ENCODE data around the gene L3MBTL4.
"Not testable (repeated sequence)": the region's sequence is repeated elsewhere in the genome, so short reads cannot be mapped to it uniquely, and the experiment has no call there.

L3MBTL4 gene

GRCh38 chr18:6079406-6079805 lies 335.3 kb downstream of the L3MBTL4 start:
- no peaks in the 10 kb centered on the region for H3K27me3 ChIP-seq
- no peaks in the 10 kb centered on the region for H3K4me1 ChIP-seq
- DNase-seq = no peak
- TF ChIP-seq CTCF (IDR thresholded peaks at IDR 0.05; ENCODE audit: low read depth, low read length) = no peak
- H3K36me3 ChIP-seq = no peaks in the 10 kb centered on the region
- H3K4me3 ChIP-seq (ENCODE audit: low read depth, low read length) = no peak overlapping the region
- no peaks in the 10 kb centered on the region for H3K9me3 ChIP-seq

DNA sequence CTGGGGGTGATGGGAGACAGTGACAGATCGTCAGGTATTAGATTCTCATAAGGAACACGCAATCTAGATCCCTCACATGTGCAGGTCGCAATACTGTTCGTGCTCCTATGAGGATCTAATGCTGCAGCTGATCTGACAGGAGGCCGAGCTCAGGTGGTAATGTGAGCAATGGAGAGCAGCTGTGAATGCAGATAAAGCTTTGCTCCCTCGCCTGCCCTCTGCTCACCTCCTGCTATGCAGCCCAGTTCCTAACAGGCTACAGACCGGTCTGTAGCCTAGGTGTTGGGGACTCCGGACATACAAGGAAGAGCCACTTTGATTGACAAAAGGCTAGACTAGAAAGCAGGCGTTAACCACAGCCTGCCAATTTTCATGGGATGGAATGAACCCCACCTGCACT lies 335.8 kb downstream of the L3MBTL4 start:
- Histone ChIP-seq H3K9me3 (no peaks in the 10 kb centered on the region), H3K4me3 (ENCODE audit: low read depth, low read length) (no peak overlapping the region), H3K4me1 (no peaks in the 10 kb centered on the region), H3K27me3 (no peaks in the 10 kb centered on the region), H3K36me3 (no peaks in the 10 kb centered on the region)
- TF ChIP-seq CTCF (IDR thresholded peaks at IDR 0.05; ENCODE audit: low read depth, low read length) = no peak
- DNase-seq = no peak

DNA sequence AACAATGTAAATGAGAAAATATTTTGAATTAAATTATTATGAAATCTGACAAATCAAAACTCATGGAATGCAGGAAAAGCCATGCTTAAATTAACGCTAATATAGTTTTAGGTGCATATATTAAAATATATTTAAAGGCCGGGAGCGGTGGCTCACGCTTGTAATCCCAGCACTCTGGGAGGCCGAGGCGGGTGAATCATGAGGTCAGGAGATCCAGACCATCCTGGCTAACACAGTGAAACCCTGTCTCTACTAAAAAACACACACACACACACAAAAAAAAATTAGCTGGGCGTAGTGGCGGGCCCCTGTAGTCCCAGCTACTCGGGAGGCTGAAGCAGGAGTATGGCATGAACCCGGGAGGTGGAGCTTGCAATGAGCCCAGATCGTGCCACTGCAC lies 342.3 kb downstream of the L3MBTL4 start:
- H3K36me3 ChIP-seq; H3K4me3 ChIP-seq (ENCODE audit: low read depth, low read length); DNase-seq: not testable (repeated sequence)

DNA sequence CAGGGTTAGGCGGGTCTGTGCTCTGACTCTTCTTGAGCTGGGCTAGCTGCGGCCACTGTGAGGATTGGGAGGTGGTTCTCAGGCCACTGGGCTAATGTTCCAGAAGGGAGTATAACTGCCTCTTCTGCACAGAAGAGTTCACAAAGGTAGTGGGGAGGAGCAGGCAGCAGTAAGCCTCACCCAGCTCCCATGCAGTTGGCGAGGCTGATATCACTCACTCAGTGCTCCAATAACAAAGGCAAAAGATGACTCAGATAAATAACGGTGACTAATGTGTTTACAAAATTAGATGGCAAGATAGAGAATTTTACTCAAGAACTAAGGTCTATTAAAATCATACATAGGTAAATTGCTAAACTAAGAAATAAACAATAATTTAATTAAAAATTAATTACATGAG lies 345.2 kb downstream of the L3MBTL4 start:
- Histone ChIP-seq H3K9me3 (no peaks in the 10 kb centered on the region), H3K36me3 (no peaks in the 10 kb centered on the region), H3K4me3 (ENCODE audit: low read depth, low read length) (no peak overlapping the region), H3K27me3 (no peaks in the 10 kb centered on the region), H3K4me1 (no peaks in the 10 kb centered on the region)
- DNase-seq = no peak
- no peak for TF ChIP-seq CTCF (IDR thresholded peaks at IDR 0.05; ENCODE audit: low read depth, low read length)

More for the DNA sequence above, 342.3 kb downstream of the L3MBTL4 start:
- H3K4me1 ChIP-seq, H3K27me3 ChIP-seq, H3K9me3 ChIP-seq: not testable (repeated sequence)

- Histone ChIP-seq H3K9me3 (no peaks in the 10 kb centered on the region), H3K4me1 (no peaks in the 10 kb centered on the region), H3K27me3 (no peaks in the 10 kb centered on the region), H3K4me3 (ENCODE audit: low read depth, low read length) (no peak overlapping the region), H3K36me3 (no peaks in the 10 kb centered on the region)
- TF ChIP-seq CTCF (IDR thresholded peaks at IDR 0.05; ENCODE audit: low read depth, low read length) = no peak
- DNase-seq = no peak
Measured at GRCh38 chr18:6069103-6069502, 345.6 kb downstream of the L3MBTL4 start.

DNA sequence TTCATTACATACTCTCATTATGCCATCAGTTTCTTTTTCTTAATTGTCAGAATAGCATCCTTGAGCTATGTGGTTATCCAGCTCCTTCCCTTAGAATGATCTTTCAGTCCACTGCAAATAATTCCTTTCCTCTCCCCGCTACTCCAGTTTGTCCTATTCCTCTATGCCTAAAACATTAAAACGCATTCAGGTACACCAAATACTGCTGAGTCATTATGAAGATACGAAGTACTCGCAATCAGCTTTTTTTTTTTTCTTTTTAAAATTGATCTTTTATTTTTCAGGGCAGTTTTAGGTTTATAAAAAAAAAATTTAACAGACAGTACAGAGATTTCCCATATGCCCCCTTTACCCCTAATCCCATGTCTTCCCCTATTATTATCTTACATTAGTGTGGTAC lies 354.6 kb downstream of the L3MBTL4 start:
- Histone ChIP-seq H3K4me3 (ENCODE audit: low read depth, low read length) (no peak overlapping the region), H3K36me3 (no peaks in the 10 kb centered on the region), H3K27me3 (no peaks in the 10 kb centered on the region), H3K4me1 (no peaks in the 10 kb centered on the region), H3K9me3 (no peaks in the 10 kb centered on the region)
- no peak for TF ChIP-seq CTCF (IDR thresholded peaks at IDR 0.05; ENCODE audit: low read depth, low read length)
- no peak for DNase-seq

GRCh38 chr18:6059551-6059950 lies 355.2 kb downstream of the L3MBTL4 start:
- no peak for TF ChIP-seq CTCF (IDR thresholded peaks at IDR 0.05; ENCODE audit: low read depth, low read length)
- Histone ChIP-seq H3K27me3 (no peaks in the 10 kb centered on the region), H3K4me1 (no peaks in the 10 kb centered on the region), H3K36me3 (no peaks in the 10 kb centered on the region), H3K4me3 (ENCODE audit: low read depth, low read length) (no peak overlapping the region), H3K9me3 (no peaks in the 10 kb centered on the region)
- DNase-seq = no peak
